Measurements from ENCODE around the gene MDM4. TPM values are rescaled to one million over a fixed set of nuclear protein-coding genes. Genes with fewer than 3 reads are reported as not detected.
A peak's percentile ranks its signal among the peaks of the same experiment; 100 is the strongest.

MDM4 gene
- total and polyA plus RNA-seq, 4 experiments from 2014 or later = 7.7 to 237 (median 120) TPM

GRCh38 chr1:204563780-204564179 is 47.6 kb downstream of the MDM4 start:
- intact Hi-C loops (cut with micrococcal nuclease) = no loop called here
- H3K27me3 ChIP-seq (ENCODE audit: insufficient read depth, low read length) = no peaks in the 10 kb centered on the region
- no peaks in the 10 kb centered on the region for H3K9me3 Mint-ChIP-seq
- H3K4me1 ChIP-seq (ENCODE audit: insufficient read depth, low read length) = peaks cover 36% of the 10 kb centered on the region
- no peak overlapping the region for H3K27ac ChIP-seq (ENCODE audit: low read depth, low read length)
- no peak for DNase-seq
- ChIA-PET POLR2A (ENCODE audit: partially characterized antibody) (interaction anchor here (0.7 to 1.6 kb wide), 2 partner anchors 17 to 48 kb away, joined by 3 to 6 read pairs; partner anchors contain the start of gene MDM4), CTCF (ENCODE audit: partially characterized antibody) (interaction anchor here (0.9 to 2.0 kb wide), 4 partner anchors 60 to 200 kb away, joined by 3 to 12 read pairs (median 6); no protein-coding TSS in a partner anchor)
- H3K36me3 Mint-ChIP-seq = peaks cover 34 to 45% of the 10 kb centered on the region in 2 donors
- peaks cover 20% of the 10 kb centered on the region for H3K36me3 ChIP-seq (ENCODE audit: insufficient read depth, low read length)
- peak overlapping the region; percentile 5 to 96 (median 81) for H3K27ac Mint-ChIP-seq
- H3K4me3 Mint-ChIP-seq = peak overlapping the region in 2 of 8 donors; percentile 29 to 60
- no peak overlapping the region for H3K4me3 ChIP-seq (ENCODE audit: low read length in 2 of 2)
- peaks cover 37 to 58% (median 47%) of the 10 kb centered on the region in 4 donors for H3K4me1 Mint-ChIP-seq
- no peaks in the 10 kb centered on the region for H3K27me3 Mint-ChIP-seq
- H3K9me3 ChIP-seq (ENCODE audit: control insufficient read depth in 1 of 2, low read length in 2 of 2) = no peaks in the 10 kb centered on the region

DNA sequence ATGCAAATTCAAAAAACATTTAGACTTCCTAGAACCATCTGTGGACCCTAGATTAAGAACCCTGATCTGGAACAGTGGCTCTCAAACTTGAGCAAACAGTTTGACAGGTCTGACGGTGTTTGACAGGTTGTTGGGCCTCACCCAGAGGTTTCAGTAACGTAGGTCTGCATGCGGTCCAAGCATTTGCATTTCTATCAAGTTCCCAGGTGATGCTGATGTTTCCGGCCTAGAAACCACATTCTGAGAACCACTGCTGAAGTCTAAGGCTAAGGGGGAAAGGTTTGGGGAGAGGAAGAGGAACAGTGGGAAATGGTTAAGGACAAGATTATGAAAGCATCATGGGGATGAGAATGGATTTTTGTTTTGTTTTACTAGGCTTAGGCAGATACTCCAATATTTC is 48.6 kb downstream of the MDM4 start:
- Mint-ChIP-seq H3K9me3 (no peaks in the 10 kb centered on the region), H3K27me3 (no peaks in the 10 kb centered on the region), H3K36me3 (peaks cover 33 to 47% of the 10 kb centered on the region in 2 donors), H3K27ac (peak overlapping the region; percentile 62 to 95 (median 79)), H3K4me1 (peaks cover 37 to 56% (median 47%) of the 10 kb centered on the region in 4 donors), H3K4me3 (peak overlapping the region in 5 of 8 donors; percentile 3 to 62 (median 22))
- H3K4me1 ChIP-seq (ENCODE audit: insufficient read depth, low read length) = peaks cover 36% of the 10 kb centered on the region
- peaks cover 12% of the 10 kb centered on the region for H3K36me3 ChIP-seq (ENCODE audit: insufficient read depth, low read length)
- no peak overlapping the region for H3K4me3 ChIP-seq (ENCODE audit: low read length in 2 of 2)
- CTCF ChIA-PET (ENCODE audit: partially characterized antibody) = interaction anchor here (0.8 to 4.4 kb wide), 17 partner anchors 8 to 244 kb away, joined by 3 to 50 read pairs (median 8); partner anchors contain the start of gene MDM4
- peak; percentile 31 to 61 (median 45) for DNase-seq
- POLR2A ChIA-PET (ENCODE audit: partially characterized antibody) = interaction anchor here (1.4 to 1.8 kb wide), 3 partner anchors 19 to 59 kb away, joined by 8 to 14 read pairs (median 12); partner anchors contain the start of gene MDM4
- H3K27ac ChIP-seq (ENCODE audit: low read depth, low read length) = no peak overlapping the region
- no peaks in the 10 kb centered on the region for H3K9me3 ChIP-seq (ENCODE audit: control insufficient read depth in 1 of 2, low read length in 2 of 2)
- intact Hi-C loops (cut with micrococcal nuclease) = loop anchor here (1.0 to 5.0 kb wide), 2 partner anchors 48 to 242 kb away; partner anchors contain the start of gene MDM4
- no peaks in the 10 kb centered on the region for H3K27me3 ChIP-seq (ENCODE audit: insufficient read depth, low read length)

DNA sequence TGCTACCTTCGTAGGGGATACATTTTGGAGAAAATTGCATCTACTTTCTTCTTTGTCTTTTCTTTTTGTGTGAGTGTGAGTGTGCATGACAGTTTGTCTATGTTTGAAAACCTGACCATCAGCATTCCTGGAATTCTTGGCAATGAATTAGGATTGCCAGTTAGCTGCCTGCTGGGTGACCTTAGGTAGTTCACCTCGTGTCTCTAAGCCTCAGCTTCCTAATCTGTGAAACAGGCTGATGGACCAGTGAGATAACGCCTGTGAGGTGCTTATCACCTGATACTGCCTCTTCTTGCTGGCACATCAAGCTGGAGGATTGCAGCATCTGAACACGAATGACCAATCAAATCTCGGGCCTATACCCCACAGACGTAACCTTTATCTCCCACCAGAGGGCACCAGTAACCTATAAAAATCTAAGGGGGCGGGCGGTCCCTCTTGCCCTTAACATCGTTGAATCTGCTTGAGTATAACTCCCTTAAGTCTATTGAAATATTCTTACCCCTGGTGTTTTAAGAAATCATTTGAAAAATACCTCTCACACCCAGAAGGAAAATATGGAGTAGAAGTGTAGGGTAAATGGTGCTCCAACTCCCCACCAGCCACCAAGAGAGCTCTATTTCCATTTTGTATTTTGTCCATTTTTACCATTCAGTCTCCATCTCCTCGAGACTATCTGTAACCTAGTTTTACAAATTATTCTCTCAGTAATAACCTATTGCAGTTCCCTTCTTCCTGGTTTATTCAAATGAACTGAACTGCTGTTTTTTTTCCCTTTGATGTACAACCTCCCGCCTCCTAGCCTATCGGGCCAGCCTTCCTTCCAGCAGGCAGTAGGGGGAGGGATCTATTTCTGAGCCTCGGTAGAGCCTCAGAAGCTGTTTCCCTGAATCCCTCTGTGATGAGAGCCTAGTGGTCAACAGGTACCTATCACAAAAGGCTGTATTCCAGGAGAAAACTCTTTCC is 49.7 kb downstream of the MDM4 start:
- H3K4me3 Mint-ChIP-seq = peak overlapping the region in 4 of 8 donors; percentile 14 to 47 (median 32)
- no peak overlapping the region for H3K4me3 ChIP-seq (ENCODE audit: low read length in 2 of 2)
- POLR2A ChIA-PET (ENCODE audit: partially characterized antibody) = interaction anchor here (0.8 to 1.8 kb wide), 11 partner anchors 14 to 678 kb away, joined by 3 to 14 read pairs (median 4); partner anchors contain the start of gene MDM4

GRCh38 chr1:204566583-204566955 is 50.4 kb downstream of the MDM4 start:
- Mint-ChIP-seq H3K4me3 (no peak overlapping the region), H3K4me1 (peaks cover 29 to 43% (median 37%) of the 10 kb centered on the region in 4 donors), H3K27me3 (no peaks in the 10 kb centered on the region), H3K36me3 (peaks cover 29 to 47% of the 10 kb centered on the region in 2 donors), H3K9me3 (no peaks in the 10 kb centered on the region), H3K27ac (peak overlapping the region in 2 of 7 donors; percentile 58 to 68)
- no peaks in the 10 kb centered on the region for H3K9me3 ChIP-seq (ENCODE audit: control insufficient read depth in 1 of 2, low read length in 2 of 2)
- H3K36me3 ChIP-seq (ENCODE audit: insufficient read depth, low read length) = peaks cover 12% of the 10 kb centered on the region
- no peak overlapping the region for H3K27ac ChIP-seq (ENCODE audit: low read depth, low read length)
- no peak overlapping the region for H3K4me3 ChIP-seq (ENCODE audit: low read length in 2 of 2)
- peaks cover 36% of the 10 kb centered on the region for H3K4me1 ChIP-seq (ENCODE audit: insufficient read depth, low read length)
- ChIA-PET POLR2A (ENCODE audit: partially characterized antibody) (interaction anchor here (1.2 to 1.8 kb wide), 4 partner anchors 13 to 197 kb away, joined by 3 to 12 read pairs (median 4); partner anchors contain the start of gene MDM4), CTCF (ENCODE audit: partially characterized antibody) (interaction anchor here (0.9 to 4.4 kb wide), 17 partner anchors 8 to 242 kb away, joined by 3 to 50 read pairs (median 11); partner anchors contain the start of gene MDM4)
- DNase-seq = no peak
- intact Hi-C loops (cut with micrococcal nuclease) = loop anchor here (5.0 kb wide), 1 partner anchor 49 kb away; the partner anchor contains the start of gene MDM4
- no peaks in the 10 kb centered on the region for H3K27me3 ChIP-seq (ENCODE audit: insufficient read depth, low read length)

More for the DNA sequence above, 49.7 kb downstream of the MDM4 start:
- Histone ChIP-seq H3K36me3 (ENCODE audit: insufficient read depth, low read length) (peaks cover 12% of the 10 kb centered on the region), H3K27me3 (ENCODE audit: insufficient read depth, low read length) (no peaks in the 10 kb centered on the region), H3K27ac (ENCODE audit: low read depth, low read length) (no peak overlapping the region), H3K4me1 (ENCODE audit: insufficient read depth, low read length) (peaks cover 36% of the 10 kb centered on the region), H3K9me3 (ENCODE audit: control insufficient read depth in 1 of 2, low read length in 2 of 2) (no peaks in the 10 kb centered on the region)
- intact Hi-C loops (cut with micrococcal nuclease) = loop anchor here (1.0 to 5.0 kb wide), 2 partner anchors 49 to 241 kb away; partner anchors contain the start of gene MDM4
- CTCF ChIA-PET (ENCODE audit: partially characterized antibody) = interaction anchor here (0.8 to 4.4 kb wide), 33 partner anchors 9 to 243 kb away, joined by 3 to 50 read pairs (median 5); partner anchors contain the start of gene MDM4
- H3K27me3 Mint-ChIP-seq = no peaks in the 10 kb centered on the region
- DNase-seq = peak; percentile 68 to 80 (median 70)
- peaks cover 29 to 45% of the 10 kb centered on the region in 2 donors for H3K36me3 Mint-ChIP-seq
- peaks cover 32 to 49% (median 39%) of the 10 kb centered on the region in 4 donors for H3K4me1 Mint-ChIP-seq
- no peaks in the 10 kb centered on the region for H3K9me3 Mint-ChIP-seq
- peak overlapping the region; percentile 68 to 93 (median 79) for H3K27ac Mint-ChIP-seq

GRCh38 chr1:204567071-204567470 is 50.9 kb downstream of the MDM4 start:
- Histone ChIP-seq H3K27ac (ENCODE audit: low read depth, low read length) (no peak overlapping the region), H3K4me3 (ENCODE audit: low read length in 2 of 2) (no peak overlapping the region), H3K27me3 (ENCODE audit: insufficient read depth, low read length) (no peaks in the 10 kb centered on the region), H3K36me3 (ENCODE audit: insufficient read depth, low read length) (peaks cover 12% of the 10 kb centered on the region), H3K4me1 (ENCODE audit: insufficient read depth, low read length) (peaks cover 36% of the 10 kb centered on the region), H3K9me3 (ENCODE audit: control insufficient read depth in 1 of 2, low read length in 2 of 2) (no peaks in the 10 kb centered on the region)
- intact Hi-C loops (cut with micrococcal nuclease) = loop anchor here (5.0 kb wide), 1 partner anchor 50 kb away; the partner anchor contains the start of gene MDM4
- no peak for DNase-seq
- H3K27ac Mint-ChIP-seq = peak overlapping the region in 1 of 7 donors; percentile 18
- ChIA-PET POLR2A (ENCODE audit: partially characterized antibody) (no interaction called here), CTCF (ENCODE audit: partially characterized antibody) (interaction anchor here (2.1 to 4.4 kb wide), 6 partner anchors 7 to 241 kb away, joined by 7 to 50 read pairs (median 17); partner anchors contain the start of gene MDM4)
- no peaks in the 10 kb centered on the region for H3K27me3 Mint-ChIP-seq
- H3K9me3 Mint-ChIP-seq = no peaks in the 10 kb centered on the region
- peaks cover 25 to 47% of the 10 kb centered on the region in 2 donors for H3K36me3 Mint-ChIP-seq
- peaks cover 24 to 38% (median 32%) of the 10 kb centered on the region in 4 donors for H3K4me1 Mint-ChIP-seq
- H3K4me3 Mint-ChIP-seq = no peak overlapping the region

- Histone ChIP-seq H3K9me3 (ENCODE audit: control insufficient read depth in 1 of 2, low read length in 2 of 2) (no peaks in the 10 kb centered on the region), H3K36me3 (ENCODE audit: insufficient read depth, low read length) (no peaks in the 10 kb centered on the region), H3K27ac (ENCODE audit: low read depth, low read length) (no peak overlapping the region), H3K4me1 (ENCODE audit: insufficient read depth, low read length) (peaks cover 23% of the 10 kb centered on the region), H3K4me3 (ENCODE audit: low read length in 2 of 2) (no peak overlapping the region), H3K27me3 (ENCODE audit: insufficient read depth, low read length) (no peaks in the 10 kb centered on the region)
- H3K4me1 Mint-ChIP-seq = peaks cover 17 to 26% (median 22%) of the 10 kb centered on the region in 4 donors
- intact Hi-C loops (cut with micrococcal nuclease) = loop anchor here (5.0 kb wide), 1 partner anchor 51 kb away; the partner anchor contains the start of gene MDM4
- H3K4me3 Mint-ChIP-seq = no peak overlapping the region
- H3K27me3 Mint-ChIP-seq = no peaks in the 10 kb centered on the region
- CTCF ChIA-PET (ENCODE audit: partially characterized antibody) = interaction anchor here (1.1 to 4.4 kb wide), 3 partner anchors 9 to 240 kb away, joined by 4 to 50 read pairs (median 41); no protein-coding TSS in a partner anchor
- peak overlapping the region in 5 of 7 donors; percentile 9 to 65 (median 57) for H3K27ac Mint-ChIP-seq
- H3K36me3 Mint-ChIP-seq = peaks cover 32 to 54% of the 10 kb centered on the region in 2 donors
- H3K9me3 Mint-ChIP-seq = no peaks in the 10 kb centered on the region
- POLR2A ChIA-PET (ENCODE audit: partially characterized antibody) = no interaction called here
- DNase-seq = no peak
These were observed 52.5 kb downstream of the MDM4 start for GRCh38 chr1:204568576-204569315.
